Measurements from ENCODE around the gene ARHGAP25.

DNA sequence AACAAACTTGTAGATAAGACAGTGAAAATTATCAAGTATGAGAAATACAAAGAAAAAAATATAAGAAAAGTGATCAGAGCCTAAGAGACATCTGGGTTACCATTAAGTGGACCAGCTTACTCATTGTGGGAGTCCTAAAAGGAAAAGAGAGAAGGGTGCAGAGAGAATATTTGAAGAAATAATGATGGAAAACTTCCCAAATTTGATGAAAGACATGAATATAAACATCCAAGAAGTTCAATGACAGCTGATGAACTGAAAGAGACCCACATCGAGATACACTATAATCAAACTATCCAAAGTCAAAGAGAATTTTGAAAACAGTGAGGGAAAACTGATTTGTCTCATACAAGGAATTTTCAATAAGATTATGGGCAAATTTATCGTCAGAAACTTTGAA lies 22.5 kb downstream of the ARHGAP25 start:
- TF ChIP-seq, protein P1, sequence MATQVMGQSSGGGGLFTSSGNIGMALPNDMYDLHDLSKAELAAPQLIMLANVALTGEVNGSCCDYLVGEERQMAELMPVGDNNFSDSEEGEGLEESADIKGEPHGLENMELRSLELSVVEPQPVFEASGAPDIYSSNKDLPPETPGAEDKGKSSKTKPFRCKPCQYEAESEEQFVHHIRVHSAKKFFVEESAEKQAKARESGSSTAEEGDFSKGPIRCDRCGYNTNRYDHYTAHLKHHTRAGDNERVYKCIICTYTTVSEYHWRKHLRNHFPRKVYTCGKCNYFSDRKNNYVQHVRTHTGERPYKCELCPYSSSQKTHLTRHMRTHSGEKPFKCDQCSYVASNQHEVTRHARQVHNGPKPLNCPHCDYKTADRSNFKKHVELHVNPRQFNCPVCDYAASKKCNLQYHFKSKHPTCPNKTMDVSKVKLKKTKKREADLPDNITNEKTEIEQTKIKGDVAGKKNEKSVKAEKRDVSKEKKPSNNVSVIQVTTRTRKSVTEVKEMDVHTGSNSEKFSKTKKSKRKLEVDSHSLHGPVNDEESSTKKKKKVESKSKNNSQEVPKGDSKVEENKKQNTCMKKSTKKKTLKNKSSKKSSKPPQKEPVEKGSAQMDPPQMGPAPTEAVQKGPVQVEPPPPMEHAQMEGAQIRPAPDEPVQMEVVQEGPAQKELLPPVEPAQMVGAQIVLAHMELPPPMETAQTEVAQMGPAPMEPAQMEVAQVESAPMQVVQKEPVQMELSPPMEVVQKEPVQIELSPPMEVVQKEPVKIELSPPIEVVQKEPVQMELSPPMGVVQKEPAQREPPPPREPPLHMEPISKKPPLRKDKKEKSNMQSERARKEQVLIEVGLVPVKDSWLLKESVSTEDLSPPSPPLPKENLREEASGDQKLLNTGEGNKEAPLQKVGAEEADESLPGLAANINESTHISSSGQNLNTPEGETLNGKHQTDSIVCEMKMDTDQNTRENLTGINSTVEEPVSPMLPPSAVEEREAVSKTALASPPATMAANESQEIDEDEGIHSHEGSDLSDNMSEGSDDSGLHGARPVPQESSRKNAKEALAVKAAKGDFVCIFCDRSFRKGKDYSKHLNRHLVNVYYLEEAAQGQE (IDR thresholded peaks at IDR 0.05; ENCODE audit: low read depth): no peak
- TF ChIP-seq TAF1 (IDR thresholded peaks at IDR 0.05; ENCODE audit: low read depth) (no peak), CEBPB (IDR thresholded peaks at IDR 0.05) (no peak), ZBTB7A (IDR thresholded peaks at IDR 0.05; ENCODE audit: low read depth) (no peak), YY1 (IDR thresholded peaks at IDR 0.05; ENCODE audit: low read depth) (no peak), TCF12 (IDR thresholded peaks at IDR 0.05; ENCODE audit: low read depth) (no peak), FOXM1 (IDR thresholded peaks at IDR 0.05; ENCODE audit: borderline replicate concordance, low read depth) (no peak), TEAD4 (IDR thresholded peaks at IDR 0.05) (no peak)
- TF ChIP-seq, protein P2, sequence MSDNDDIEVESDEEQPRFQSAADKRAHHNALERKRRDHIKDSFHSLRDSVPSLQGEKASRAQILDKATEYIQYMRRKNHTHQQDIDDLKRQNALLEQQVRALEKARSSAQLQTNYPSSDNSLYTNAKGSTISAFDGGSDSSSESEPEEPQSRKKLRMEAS (IDR thresholded peaks at IDR 0.05): no peak

Data from Ishikawa (cell line).